BJ (cell line): Measurements from ENCODE around the gene MRFAP1. TPM values are rescaled to one million over a fixed set of nuclear protein-coding genes. Genes with fewer than 3 reads are reported as not detected.

ENCODE experiments used
- CTCF ChIA-PET: fragments of 350-600 bp; formaldehyde crosslinking; extraction: SDS; loops from one replicate; lab custom pipeline; 2021; ENCODE audit warnings: antibody characterized with exemption, inconsistent platforms; lab: Yijun Ruan, JAX
- POLR2A ChIA-PET: fragments of 300-600 bp; sonication (Branson Sonifier 250); formaldehyde crosslinking; extraction: SDS; loops from one replicate; lab custom pipeline; 2021; ENCODE audit warnings: antibody characterized with exemption; lab: Charles Lee
- DNase-seq: peaks from one replicate; pipeline ENCODE4 v3.0.0-alpha.2; 2011; ENCODE audit warnings: low read depth
- H3K27me3 ChIP-seq: 2 replicates; pipeline ENCODE4 v1.6.0; 2011; ENCODE audit warnings: low read length; ENCODE audit not compliant: control insufficient read depth, insufficient read depth
- H3K36me3 ChIP-seq: 2 replicates; pipeline ENCODE4 v1.5.1; 2011; ENCODE audit warnings: low read length; ENCODE audit not compliant: control insufficient read depth, insufficient read depth
- H3K4me3 ChIP-seq: 2 replicates; pipeline ENCODE4 v1.5.1; 2011; ENCODE audit warnings: low read depth, mild to moderate bottlenecking, control low read depth, low read length
- CTCF ChIP-seq: IDR thresholded peaks from 2 replicates; pipeline ENCODE4 v1.5.1; 2011; ENCODE audit warnings: low read depth, mild to moderate bottlenecking, control low read depth, inconsistent platforms, low read length, moderate library complexity; ENCODE audit not compliant: insufficient read depth
- polyA plus RNA-seq: library from polyadenylated mRNA; depleted of rRNA; stranded (reverse); fragments of >200 nt; gene quantifications from 2 replicates; pipeline ENCODE4 v1.2.3, GENCODE V29; 2011

Gene MRFAP1
- polyA plus RNA-seq, 1 experiment, result 225 TPM

- TF ChIP-seq CTCF, result no peak
- no peak overlapping the region for H3K4me3 ChIP-seq
- DNase-seq, result no peak
- no peaks in the 10 kb centered on the region for H3K27me3 ChIP-seq
- peaks cover 26% of the 10 kb centered on the region for H3K36me3 ChIP-seq
- POLR2A ChIA-PET, result no interaction called here
- CTCF ChIA-PET, result no interaction called here
Observed at GRCh38 chr4:6616087-6616995, 24.1 kb upstream of the MRFAP1 start.

- H3K27me3 ChIP-seq, result no peaks in the 10 kb centered on the region
- H3K4me3 ChIP-seq, result no peak overlapping the region
- no peak for TF ChIP-seq CTCF
- ChIA-PET CTCF (no interaction called here), POLR2A (no interaction called here)
- no peak for DNase-seq
- H3K36me3 ChIP-seq, result peaks cover 26% of the 10 kb centered on the region
Observed at GRCh38 chr4:6617246-6617645, 23.2 kb upstream of the MRFAP1 start.

GRCh38 chr4:6618386-6619115 is 21.9 kb upstream of the MRFAP1 start:
- Histone ChIP-seq H3K27me3 (no peaks in the 10 kb centered on the region), H3K36me3 (peaks cover 24% of the 10 kb centered on the region), H3K4me3 (no peak overlapping the region)
- ChIA-PET CTCF (no interaction called here), POLR2A (no interaction called here)
- no peak for TF ChIP-seq CTCF
- no peak for DNase-seq

GRCh38 chr4:6619116-6619465 is 21.4 kb upstream of the MRFAP1 start:
- no peak overlapping the region for H3K4me3 ChIP-seq
- TF ChIP-seq CTCF, result no peak
- H3K27me3 ChIP-seq, result no peaks in the 10 kb centered on the region
- peaks cover 21% of the 10 kb centered on the region for H3K36me3 ChIP-seq
- no peak for DNase-seq
- CTCF ChIA-PET, result no interaction called here
- POLR2A ChIA-PET, result no interaction called here

- H3K27me3 ChIP-seq, result no peaks in the 10 kb centered on the region
- POLR2A ChIA-PET, result no interaction called here
- TF ChIP-seq CTCF, result no peak
- CTCF ChIA-PET, result no interaction called here
- H3K4me3 ChIP-seq, result no peak overlapping the region
- peaks cover 19% of the 10 kb centered on the region for H3K36me3 ChIP-seq
- no peak for DNase-seq
Observed at GRCh38 chr4:6619466-6620255, 20.8 kb upstream of the MRFAP1 start.
